Duodenal mucosa (tissue), 2 donors: ENCODE data around the gene MAP3K12.

Source experiments
- H3K27ac ChIP-seq: one replicate; pipeline ENCODE4 v1.7.0; 2013; ENCODE audit warnings: low read depth, low read length
- H3K27me3 ChIP-seq, 2 donors: one replicate each; pipeline ENCODE4 v1.7.0; 2013; ENCODE audit warnings: low read length in 2 of 2, control low read depth in 1 of 2; ENCODE audit not compliant: insufficient read depth in 2 of 2, control insufficient read depth in 1 of 2
- H3K36me3 ChIP-seq, 2 donors: one replicate each; pipeline ENCODE4 v1.7.0; 2013; ENCODE audit warnings: low read length in 2 of 2, control low read depth in 1 of 2; ENCODE audit not compliant: insufficient read depth in 2 of 2, control insufficient read depth in 1 of 2
- H3K4me1 ChIP-seq, 2 donors: one replicate each; pipeline ENCODE4 v1.7.0; 2013; ENCODE audit warnings: low read length in 2 of 2, control low read depth in 1 of 2; ENCODE audit not compliant: insufficient read depth in 2 of 2, control insufficient read depth in 1 of 2
- H3K4me3 ChIP-seq, 2 donors: one replicate each; pipeline ENCODE4 v1.7.0; 2013; ENCODE audit warnings: low read length in 2 of 2, low read depth in 1 of 2
- H3K9ac ChIP-seq, 2 donors: one replicate each; pipeline ENCODE4 v1.7.0; 2013; ENCODE audit warnings: low read length in 2 of 2, low read depth in 1 of 2
- H3K9me3 ChIP-seq, 2 donors: one replicate each; pipeline ENCODE4 v1.7.0; 2013; ENCODE audit warnings: low read length in 2 of 2, control low read depth in 1 of 2; ENCODE audit not compliant: control insufficient read depth in 1 of 2

The MAP3K12 gene

DNA sequence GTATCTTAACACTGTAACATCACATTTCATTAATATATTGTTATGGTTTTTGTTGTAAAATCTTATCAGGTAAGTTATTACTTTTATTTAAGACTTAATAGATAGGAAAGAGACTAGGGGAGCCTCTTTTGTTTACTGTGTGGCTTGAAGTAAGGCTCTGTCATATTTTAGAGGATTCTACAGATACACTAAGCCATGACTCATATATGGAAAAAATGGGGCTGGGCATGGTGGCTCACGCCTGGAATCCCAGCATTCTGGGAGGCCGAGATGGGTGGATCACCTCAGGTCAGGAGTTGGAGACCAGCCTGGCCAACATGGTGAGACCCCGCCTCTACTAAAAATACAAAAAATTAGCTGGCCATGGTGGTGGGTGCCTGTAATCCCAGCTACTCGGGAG lies 31.7 kb upstream of the MAP3K12 start:
- Histone ChIP-seq H3K9ac (no peak overlapping the region), H3K4me1 (no peaks in the 10 kb centered on the region), H3K27ac (no peak overlapping the region), H3K9me3 (no peaks in the 10 kb centered on the region), H3K4me3 (no peak overlapping the region), H3K27me3 (no peaks in the 10 kb centered on the region), H3K36me3 (peaks cover 37 to 61% of the 10 kb centered on the region in 2 donors)

DNA sequence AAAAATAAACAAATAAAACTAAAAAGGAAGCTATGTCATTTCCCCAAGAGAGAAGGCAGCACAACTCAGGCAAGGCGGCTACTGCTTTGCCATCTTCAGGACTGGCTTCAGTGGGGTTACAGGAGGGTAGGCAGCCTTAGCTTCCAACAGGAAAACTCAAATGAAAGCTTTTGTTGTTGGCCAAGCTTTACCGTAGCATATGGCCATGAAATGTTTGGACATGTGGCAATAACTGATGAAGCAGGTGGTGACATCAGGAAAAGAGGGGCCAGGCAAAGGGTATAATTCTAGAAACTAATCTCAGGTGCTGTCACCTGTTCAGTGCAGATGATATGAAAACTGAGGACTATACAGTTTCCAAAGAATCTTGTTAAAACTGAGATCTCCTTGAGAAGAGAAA lies 30.8 kb upstream of the MAP3K12 start:
- Histone ChIP-seq H3K9me3 (no peaks in the 10 kb centered on the region), H3K27me3 (no peaks in the 10 kb centered on the region), H3K9ac (no peak overlapping the region), H3K27ac (no peak overlapping the region), H3K36me3 (peaks cover 36 to 61% of the 10 kb centered on the region in 2 donors), H3K4me1 (no peaks in the 10 kb centered on the region), H3K4me3 (no peak overlapping the region)

DNA sequence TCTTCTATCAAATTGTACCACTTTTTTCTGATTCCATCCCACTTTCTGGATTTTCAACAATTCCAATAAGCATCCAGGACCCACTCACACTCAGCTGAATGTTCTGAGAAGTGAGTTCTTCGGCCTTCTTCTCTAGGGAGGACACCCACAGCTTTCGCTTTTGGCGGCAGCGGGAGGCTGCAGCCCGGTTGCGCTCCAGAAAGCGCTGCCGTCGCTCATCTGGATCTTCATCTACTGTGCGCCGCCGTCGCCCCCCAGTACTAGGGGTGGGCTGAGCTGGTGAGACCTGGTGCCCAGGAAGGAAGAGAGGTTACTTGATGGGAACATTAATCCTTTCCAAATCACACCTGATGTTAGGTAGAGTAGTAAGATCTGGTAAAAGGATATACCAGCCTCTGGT lies 25.2 kb upstream of the MAP3K12 start:
- peaks cover 34 to 58% of the 10 kb centered on the region in 2 donors for H3K36me3 ChIP-seq
- H3K27ac ChIP-seq = no peak overlapping the region
- no peaks in the 10 kb centered on the region for H3K4me1 ChIP-seq

DNA sequence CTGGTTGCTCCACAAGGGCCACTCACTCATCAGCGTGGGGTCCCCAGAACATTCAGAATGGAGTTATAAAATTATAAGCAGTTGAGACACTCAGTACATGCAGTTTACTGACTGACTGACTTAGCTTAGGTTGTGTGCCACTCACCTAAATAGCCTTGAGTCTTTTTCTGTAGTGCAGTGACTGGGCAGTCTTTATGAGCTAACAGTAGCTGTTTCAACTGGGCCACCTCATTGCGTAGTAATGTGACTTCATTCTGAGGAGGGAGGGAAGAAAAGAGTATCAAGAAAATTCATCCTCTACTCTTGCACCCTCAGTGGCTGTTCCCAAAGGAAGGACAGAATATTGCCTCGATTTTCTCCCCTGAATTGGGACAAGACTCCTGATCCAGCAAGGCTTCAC lies 23.9 kb upstream of the MAP3K12 start:
- no peak overlapping the region for H3K27ac ChIP-seq
- H3K4me3 ChIP-seq = no peak overlapping the region
- no peaks in the 10 kb centered on the region for H3K27me3 ChIP-seq
- H3K36me3 ChIP-seq = peaks cover 37 to 69% of the 10 kb centered on the region in 2 donors
- H3K9me3 ChIP-seq = no peaks in the 10 kb centered on the region
- no peak overlapping the region for H3K9ac ChIP-seq
- H3K4me1 ChIP-seq = no peaks in the 10 kb centered on the region

More for the DNA sequence above, 25.2 kb upstream of the MAP3K12 start:
- Histone ChIP-seq H3K27me3 (no peaks in the 10 kb centered on the region), H3K4me3 (no peak overlapping the region), H3K9me3 (no peaks in the 10 kb centered on the region), H3K9ac (no peak overlapping the region)

DNA sequence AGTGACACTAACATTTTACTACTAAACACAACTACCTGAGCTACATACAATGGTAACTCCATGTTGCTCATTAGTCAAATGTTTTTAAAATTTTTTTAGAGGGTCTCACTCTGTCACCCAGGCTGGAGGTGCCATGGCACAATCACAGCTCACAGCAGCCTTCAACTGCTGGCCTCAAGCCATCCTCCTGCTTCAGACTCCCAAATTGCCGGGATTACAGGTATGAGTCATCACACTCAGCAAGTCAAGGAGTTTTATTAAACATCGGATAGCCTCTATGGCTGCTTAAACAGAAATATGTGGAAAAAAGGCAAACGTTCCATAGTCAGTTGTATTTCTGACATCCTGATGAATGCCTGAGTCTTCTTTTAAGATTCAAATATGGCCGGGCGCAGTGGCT lies 19.1 kb upstream of the MAP3K12 start:
- Histone ChIP-seq H3K4me1 (no peaks in the 10 kb centered on the region), H3K36me3 (peaks cover 61 to 77% of the 10 kb centered on the region in 2 donors), H3K27me3 (no peaks in the 10 kb centered on the region), H3K4me3 (no peak overlapping the region), H3K9ac (no peak overlapping the region), H3K27ac (no peak overlapping the region), H3K9me3 (no peaks in the 10 kb centered on the region)

DNA sequence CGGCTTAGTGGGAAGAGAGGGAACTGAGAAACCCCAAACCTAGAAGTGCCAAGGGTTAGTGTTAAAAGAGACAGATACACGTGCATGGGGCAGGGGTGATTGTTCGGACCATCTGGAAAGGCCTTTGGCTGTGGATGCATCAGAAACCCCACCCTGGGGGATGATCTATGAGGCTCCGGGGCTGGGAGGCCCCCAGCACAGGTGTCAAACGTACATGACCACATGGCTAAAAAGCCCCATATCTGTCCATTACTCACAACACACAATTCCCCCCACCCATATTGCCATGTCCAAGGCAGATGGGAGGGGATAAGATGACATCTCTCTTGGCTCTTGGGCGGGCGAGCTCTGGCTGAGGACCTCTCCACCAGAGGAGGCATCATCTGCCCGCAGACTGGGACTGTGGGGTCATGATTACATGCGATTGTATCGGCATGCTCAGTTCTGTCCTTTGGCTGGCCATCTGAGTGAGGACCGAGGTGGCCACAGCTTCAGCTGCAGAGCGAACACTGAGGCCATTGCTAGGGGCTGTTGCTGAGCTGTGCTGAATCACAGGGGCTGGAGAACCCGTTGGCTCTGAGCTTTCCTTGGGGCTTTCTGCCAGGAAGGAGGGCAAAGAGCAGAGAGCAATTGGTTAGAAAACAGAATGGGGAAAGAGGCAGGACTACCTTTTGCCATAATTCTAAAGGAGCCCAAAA lies 17.6 kb upstream of the MAP3K12 start:
- Histone ChIP-seq H3K9me3 (no peaks in the 10 kb centered on the region), H3K4me1 (no peaks in the 10 kb centered on the region), H3K27ac (no peak overlapping the region)

DNA sequence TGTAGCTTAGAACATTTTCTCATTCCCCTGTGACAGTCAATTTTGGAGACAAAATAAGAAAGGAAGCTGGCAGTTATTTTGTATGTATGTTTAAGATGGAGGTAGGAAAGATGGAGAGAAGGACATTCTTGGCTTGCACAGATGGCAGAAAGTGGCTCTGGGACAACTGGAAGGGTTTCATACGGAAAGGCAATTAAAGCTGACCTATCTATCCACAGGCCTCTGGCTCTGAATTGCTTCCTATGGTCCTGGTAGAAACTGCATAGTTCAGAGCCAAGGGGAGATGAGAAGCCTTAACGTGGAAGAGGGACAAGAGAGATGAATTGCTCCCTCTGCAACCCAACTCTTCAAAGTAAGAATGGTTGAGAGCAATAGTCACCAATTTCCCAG lies 16.0 kb upstream of the MAP3K12 start:
- Histone ChIP-seq H3K27me3 (no peaks in the 10 kb centered on the region), H3K27ac (no peak overlapping the region), H3K4me1 (no peaks in the 10 kb centered on the region), H3K36me3 (peaks cover 41 to 78% of the 10 kb centered on the region in 2 donors), H3K4me3 (no peak overlapping the region), H3K9ac (no peak overlapping the region), H3K9me3 (no peaks in the 10 kb centered on the region)

More for the DNA sequence above, 17.6 kb upstream of the MAP3K12 start:
- Histone ChIP-seq H3K27me3 (no peaks in the 10 kb centered on the region), H3K36me3 (peaks cover 52 to 77% of the 10 kb centered on the region in 2 donors), H3K9ac (no peak overlapping the region), H3K4me3 (no peak overlapping the region)

DNA sequence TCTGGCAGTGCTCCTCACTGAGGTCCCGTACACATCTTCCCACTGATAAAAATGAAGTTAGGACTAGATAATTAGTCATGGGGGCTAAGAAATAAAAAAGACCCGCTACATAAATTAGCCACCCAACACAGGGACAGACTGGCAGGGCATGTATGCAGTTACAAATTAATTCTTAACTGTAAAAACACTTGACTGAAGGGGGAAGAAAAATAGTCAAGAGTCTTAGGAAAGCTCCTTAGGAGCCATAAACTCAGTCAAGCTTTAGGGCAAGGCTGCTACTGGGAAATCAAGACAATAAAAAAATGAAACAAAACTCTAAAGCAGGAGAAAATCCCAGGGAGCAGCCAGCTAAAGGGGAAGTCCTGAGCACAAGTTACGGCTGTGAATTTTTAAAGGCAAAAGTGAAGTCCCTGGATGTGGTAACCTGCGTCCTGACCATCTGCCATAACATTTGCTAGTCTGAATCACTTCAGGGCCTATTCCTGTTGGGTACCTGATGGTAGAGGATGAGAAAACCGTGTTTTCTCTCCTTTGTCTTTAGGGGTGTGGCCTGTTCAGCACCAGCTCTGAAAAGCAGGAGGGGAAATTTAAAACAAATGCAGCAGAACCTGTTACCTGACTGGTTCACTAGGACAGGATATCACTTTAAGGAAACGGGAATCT lies 15.5 kb upstream of the MAP3K12 start:
- Histone ChIP-seq H3K9ac (no peak overlapping the region), H3K4me1 (no peaks in the 10 kb centered on the region), H3K36me3 (peaks cover 36 to 80% of the 10 kb centered on the region in 2 donors), H3K9me3 (no peaks in the 10 kb centered on the region), H3K27me3 (no peaks in the 10 kb centered on the region), H3K4me3 (no peak overlapping the region), H3K27ac (no peak overlapping the region)

DNA sequence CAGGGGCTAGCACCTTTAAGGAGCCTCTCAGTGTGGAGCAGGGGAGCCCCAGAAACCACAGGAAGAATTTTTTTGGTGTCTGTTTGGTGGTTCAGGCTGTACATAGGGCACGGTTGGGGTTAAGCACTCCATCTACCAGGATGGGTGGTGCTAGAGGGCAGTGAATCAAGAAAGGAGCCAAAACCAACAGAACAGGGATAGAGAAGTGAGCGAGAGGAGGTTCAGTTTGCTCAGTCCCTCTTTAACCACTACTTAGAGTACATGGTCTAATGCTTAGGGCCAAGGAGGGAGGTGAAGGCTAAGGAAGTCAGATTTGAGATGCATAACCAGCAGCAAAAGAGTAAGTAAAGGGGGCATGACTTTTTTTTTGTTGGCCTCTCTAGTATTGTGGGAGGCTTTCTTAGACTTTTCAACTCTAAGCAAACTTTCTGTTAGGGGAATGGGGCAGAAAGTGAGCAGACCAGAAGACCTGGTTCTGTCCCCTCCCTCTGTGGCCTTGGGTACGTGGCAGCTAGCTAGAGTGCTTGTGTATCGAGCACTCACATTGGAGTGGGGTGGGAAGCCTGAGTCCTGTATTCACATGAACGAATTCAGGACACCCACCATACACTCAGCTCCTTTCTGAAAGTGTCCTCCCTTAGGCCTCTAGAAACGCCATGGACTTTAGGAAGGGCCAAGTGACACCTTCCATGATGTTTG lies 14.6 kb upstream of the MAP3K12 start:
- H3K4me1 ChIP-seq = peaks cover under 1 to 1% of the 10 kb centered on the region in 2 donors
- H3K9me3 ChIP-seq = no peaks in the 10 kb centered on the region
- H3K27ac ChIP-seq = no peak overlapping the region
- no peaks in the 10 kb centered on the region for H3K27me3 ChIP-seq
- no peak overlapping the region for H3K4me3 ChIP-seq
- no peak overlapping the region for H3K9ac ChIP-seq
- peaks cover 32 to 73% of the 10 kb centered on the region in 2 donors for H3K36me3 ChIP-seq

DNA sequence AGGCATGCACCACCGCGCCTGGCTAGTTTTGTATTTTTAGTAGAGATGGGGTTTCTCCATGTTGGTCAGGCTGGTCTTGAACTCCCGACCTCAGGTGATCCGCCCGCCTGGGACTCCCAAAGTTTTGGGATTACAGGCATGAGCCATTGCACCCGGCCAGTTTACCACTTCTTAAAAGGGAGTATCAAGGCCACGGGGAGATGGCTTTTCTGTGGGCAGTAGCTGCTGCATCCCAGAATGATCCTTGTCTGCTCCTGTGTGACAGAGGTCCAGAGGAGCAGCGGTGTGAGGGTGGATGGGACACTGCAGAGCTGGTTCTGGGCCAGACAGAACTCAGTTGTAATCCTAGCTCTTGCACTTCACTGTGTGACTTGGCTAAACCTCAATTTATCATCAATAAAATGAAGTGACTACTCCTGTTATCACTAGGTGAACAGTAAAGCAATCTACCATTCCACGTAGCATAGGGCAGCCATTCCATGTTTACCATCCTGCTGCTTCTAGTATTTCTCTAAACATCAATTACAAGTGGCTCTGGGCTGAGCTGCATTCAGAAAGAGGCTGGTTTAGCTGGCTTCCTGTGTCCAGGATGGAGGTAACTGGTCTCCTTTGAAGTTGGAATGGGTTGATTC lies 11.0 kb upstream of the MAP3K12 start:
- Histone ChIP-seq H3K9me3 (no peaks in the 10 kb centered on the region), H3K4me3 (no peak overlapping the region), H3K9ac (no peak overlapping the region), H3K27ac (no peak overlapping the region), H3K4me1 (peaks cover 7 to 8% of the 10 kb centered on the region in 2 donors), H3K36me3 (peaks cover 28 to 73% of the 10 kb centered on the region in 2 donors), H3K27me3 (no peaks in the 10 kb centered on the region)
